ENCODE data around the gene MAP7D2. TPM values are rescaled to one million over a fixed set of nuclear protein-coding genes. Genes with fewer than 3 reads are reported as not detected.

The MAP7D2 gene
- polyA plus RNA-seq, 3 donors, result 3.8 to 5.5 (median 4.4) TPM

DNA sequence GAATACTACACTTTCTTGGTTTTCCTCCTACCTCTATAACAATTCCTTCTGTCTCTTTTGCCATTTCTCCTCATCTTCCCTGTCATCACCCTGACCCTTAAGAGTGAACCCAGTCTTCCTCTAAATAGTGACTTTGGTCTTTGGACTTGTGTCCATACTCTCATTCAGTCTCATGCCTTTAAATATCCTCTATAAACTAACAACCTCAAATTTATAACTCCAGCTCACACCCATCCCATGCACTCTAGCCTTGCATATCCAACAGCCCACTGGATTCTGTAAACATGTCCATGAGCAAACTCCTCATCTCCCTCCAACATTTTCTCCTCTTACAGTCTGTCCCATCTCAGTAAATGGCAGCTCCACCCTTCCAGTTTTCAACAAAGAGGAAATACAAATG lies 140.9 kb downstream of the MAP7D2 start:
- no peak for DNase-seq

GRCh38 chrX:19972984-19973383 lies 143.7 kb downstream of the MAP7D2 start:
- DNase-seq, result no peak

DNA sequence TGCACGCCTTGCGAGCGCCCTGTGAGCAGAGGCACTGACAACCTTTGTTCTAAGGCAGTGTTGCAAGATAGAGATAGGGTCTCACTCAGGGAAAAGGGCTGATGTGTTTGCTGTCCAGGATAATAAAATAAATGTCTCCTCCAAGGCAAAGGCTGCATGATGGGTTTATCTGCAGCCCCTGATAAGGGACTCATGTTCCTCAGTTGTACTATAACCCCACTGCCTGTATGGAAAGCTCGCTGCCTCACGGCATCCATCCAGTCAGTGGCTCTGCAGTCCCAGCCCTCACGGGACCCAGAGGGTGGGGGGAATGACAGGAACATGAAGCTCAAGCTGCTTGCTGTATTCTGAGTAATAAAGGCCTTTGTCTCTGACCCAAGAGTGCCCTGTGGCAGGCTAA lies 148.4 kb downstream of the MAP7D2 start:
- DNase-seq, result no peak

- no peak for DNase-seq
These were observed 150.7 kb downstream of the MAP7D2 start for GRCh38 chrX:19966056-19966455.

DNA sequence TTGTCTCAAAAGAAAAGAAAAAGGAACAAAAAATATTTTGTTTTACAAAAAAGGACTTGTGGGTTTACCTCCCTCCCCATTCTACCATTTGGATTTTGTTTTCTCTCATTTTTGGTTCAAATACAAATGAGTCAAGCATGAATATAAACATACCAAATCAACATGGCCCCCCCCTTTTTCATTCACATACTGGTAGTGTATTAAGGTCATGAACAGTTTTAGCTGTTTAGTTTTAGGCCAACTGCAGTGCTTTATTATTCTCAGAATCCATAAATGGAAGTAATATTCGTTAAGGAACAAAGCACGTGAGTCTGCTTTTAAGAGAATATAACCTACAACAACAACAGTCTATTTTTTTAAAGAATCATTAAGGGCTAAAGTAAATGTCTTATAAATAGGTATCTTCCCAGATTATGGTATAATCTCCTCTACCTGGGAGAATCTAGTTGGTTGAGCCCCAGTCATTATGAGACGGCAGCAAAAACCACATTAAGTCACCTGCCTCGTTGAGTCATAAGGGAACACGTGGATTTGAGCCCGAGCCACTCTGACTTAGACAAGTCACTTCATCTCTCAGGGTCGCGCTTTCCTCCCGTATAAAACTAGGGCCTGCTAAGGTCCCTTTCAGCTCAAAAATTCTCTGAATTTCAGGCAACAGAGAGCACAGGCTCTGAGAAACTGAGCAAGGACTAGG lies 152.5 kb downstream of the MAP7D2 start:
- DNase-seq, result no peak

- no peak for DNase-seq
These were observed 155.8 kb downstream of the MAP7D2 start for GRCh38 chrX:19960913-19961312.

- no peak for DNase-seq
These were observed 157.9 kb downstream of the MAP7D2 start for GRCh38 chrX:19958552-19959486.

GRCh38 chrX:19956923-19957322 lies 159.8 kb downstream of the MAP7D2 start:
- no peak for DNase-seq

Other genes starting within 250 kb of the MAP7D2 start
- 10 to 100 TPM; 32.1 to 39.6 (median 33.7) TPM for gene SH3KBP1, start 229.3 kb downstream of the MAP7D2 start, polyA plus RNA-seq (ENCODE audit: insufficient read length in 3 of 3)
- gene BCLAF3, start 125.8 kb downstream of the MAP7D2 start, polyA plus RNA-seq (ENCODE audit: insufficient read length in 3 of 3), result 10 to 100 TPM in 2 of 3 donors, 1 to 10 TPM in 1; 7.9 to 16.6 (median 14.8) TPM
- gene EIF1AX, start 24.9 kb upstream of the MAP7D2 start, polyA plus RNA-seq (ENCODE audit: insufficient read length in 3 of 3), result 100 to 1,000 TPM in 1 of 3 donors, 10 to 100 TPM in 2; 89.7 to 117 (median 91.8) TPM
- 10 to 100 TPM; 24.9 to 32.3 (median 27.3) TPM for gene RPS6KA3, start 150.0 kb upstream of the MAP7D2 start, polyA plus RNA-seq (ENCODE audit: insufficient read length in 3 of 3)

Measured in renal pelvis (tissue), 4 donors.